SU-DHL-6 (cell line): ENCODE measurements around the gene GPX3.

Experiments
- CTCF ChIP-seq: fragments of 200-600 bp; sonication (generic); IDR thresholded peaks from one replicate; pipeline ENCODE4 v1.5.1; 2017; ENCODE audit warnings: antibody characterized with exemption, mild to moderate bottlenecking, low read length, moderate library complexity; ENCODE audit not compliant: insufficient read depth, poor library complexity, severe bottlenecking
- EZH2phosphoT487 ChIP-seq: fragments of 200-600 bp; sonication (generic), shearing (Covaris generic); conservative IDR thresholded peaks from 2 replicates; pipeline ENCODE4 v1.6.1; 2018; ENCODE audit warnings: mild to moderate bottlenecking, antibody characterized with exemption, low read length, moderate library complexity, mixed read lengths

- TF ChIP-seq EZH2phosphoT487 = no peak
- no peak for TF ChIP-seq CTCF
These were observed 2.2 kb downstream of the GPX3 start for GRCh38 chr5:151022511-151023018.
